ENCODE results near the gene IGIP.

Gene IGIP

DNA sequence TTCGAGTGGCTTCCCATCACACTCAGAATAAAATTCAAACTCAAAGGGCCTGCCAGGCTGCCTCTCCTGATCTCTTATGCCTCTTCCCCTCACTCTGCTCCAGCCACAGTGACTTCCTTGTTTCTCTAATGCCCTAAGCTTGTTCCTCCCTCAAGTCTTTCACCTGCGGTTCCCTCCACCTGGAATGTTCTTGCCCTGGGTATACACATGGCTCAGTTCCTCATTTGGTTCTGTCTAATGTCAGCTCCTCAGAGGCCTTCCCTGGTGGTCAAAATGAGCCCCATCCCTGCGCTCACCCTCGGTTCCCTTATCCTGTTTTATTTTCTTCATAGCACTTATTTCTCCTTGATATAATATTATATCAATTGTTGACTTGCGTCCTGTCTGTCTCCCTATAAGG is 36.5 kb downstream of the IGIP start:
- TF ChIP-seq, protein P1, sequence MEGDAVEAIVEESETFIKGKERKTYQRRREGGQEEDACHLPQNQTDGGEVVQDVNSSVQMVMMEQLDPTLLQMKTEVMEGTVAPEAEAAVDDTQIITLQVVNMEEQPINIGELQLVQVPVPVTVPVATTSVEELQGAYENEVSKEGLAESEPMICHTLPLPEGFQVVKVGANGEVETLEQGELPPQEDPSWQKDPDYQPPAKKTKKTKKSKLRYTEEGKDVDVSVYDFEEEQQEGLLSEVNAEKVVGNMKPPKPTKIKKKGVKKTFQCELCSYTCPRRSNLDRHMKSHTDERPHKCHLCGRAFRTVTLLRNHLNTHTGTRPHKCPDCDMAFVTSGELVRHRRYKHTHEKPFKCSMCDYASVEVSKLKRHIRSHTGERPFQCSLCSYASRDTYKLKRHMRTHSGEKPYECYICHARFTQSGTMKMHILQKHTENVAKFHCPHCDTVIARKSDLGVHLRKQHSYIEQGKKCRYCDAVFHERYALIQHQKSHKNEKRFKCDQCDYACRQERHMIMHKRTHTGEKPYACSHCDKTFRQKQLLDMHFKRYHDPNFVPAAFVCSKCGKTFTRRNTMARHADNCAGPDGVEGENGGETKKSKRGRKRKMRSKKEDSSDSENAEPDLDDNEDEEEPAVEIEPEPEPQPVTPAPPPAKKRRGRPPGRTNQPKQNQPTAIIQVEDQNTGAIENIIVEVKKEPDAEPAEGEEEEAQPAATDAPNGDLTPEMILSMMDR (IDR thresholded peaks at IDR 0.05; ENCODE audit: low read depth, low read length, missing control alignments) = no peak
- no peak for DNase-seq (ENCODE audit: low read depth)
- H3K4me3 ChIP-seq (ENCODE audit: low read depth, low read length) = no peak overlapping the region

DNA sequence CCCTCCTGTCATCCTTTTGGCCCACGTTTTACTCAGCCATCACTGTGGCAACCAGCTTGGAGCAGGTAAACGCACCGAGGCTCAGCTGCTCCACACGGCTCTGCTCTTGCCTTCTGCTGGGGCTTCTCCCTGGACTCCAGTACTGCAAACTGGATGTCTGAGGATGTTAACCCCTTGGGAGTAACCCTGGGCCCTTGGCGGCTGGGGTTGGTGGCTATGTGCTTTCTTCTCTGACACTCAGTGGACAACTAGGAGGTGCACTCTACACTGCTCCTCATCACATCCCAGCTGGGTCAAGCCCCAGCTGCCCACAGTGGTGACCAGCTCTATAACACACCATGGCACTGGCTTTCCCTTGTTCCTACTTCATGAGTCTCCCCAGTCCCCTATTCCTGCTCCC is 37.0 kb downstream of the IGIP start:
- DNase-seq (ENCODE audit: low read depth) = no peak
- TF ChIP-seq, protein P1 (IDR thresholded peaks at IDR 0.05; ENCODE audit: low read depth, low read length, missing control alignments) = no peak
- no peak overlapping the region for H3K4me3 ChIP-seq (ENCODE audit: low read depth, low read length)

DNA sequence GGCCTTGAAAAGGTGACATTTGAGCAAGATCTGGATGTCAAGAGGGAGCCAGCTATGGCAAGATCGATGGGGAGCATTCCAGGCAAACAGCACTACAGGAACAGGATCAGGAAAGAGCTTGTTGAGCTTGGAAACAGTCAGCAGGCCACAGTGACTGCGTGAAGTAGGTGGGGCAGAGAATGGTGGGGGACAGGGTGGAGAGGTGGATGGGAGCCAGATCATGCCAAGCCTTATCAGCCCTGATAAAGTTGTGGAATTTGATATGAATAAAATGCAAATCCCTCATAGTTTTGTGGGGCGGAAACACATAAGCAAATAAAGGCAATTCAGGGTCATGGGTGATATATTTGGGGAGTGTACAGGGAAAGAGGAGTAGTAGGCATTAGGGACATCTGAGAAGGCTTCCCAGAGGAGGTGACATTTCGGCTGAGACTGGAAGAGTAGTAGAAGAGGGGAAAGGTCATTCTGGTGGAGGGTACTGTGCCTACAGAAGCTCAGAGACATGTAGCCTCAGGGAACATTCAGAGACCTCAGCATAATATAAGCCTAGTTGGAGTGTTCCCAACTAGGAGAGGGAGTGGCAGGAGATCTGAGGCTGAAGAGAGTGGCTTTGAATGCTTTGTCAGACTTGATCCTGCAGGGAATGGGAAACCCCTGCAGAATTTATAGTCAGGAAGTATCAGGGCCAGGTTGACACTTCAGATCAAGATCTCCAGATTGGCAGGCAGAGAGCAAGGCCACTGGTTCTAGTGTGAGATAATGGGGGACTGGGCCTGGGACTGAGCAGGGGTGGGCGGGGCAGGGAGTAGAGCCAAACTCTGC is 39.6 kb downstream of the IGIP start:
- TF ChIP-seq, protein P1 (IDR thresholded peaks at IDR 0.05; ENCODE audit: low read depth, low read length, missing control alignments) = no peak
- no peak overlapping the region for H3K4me3 ChIP-seq (ENCODE audit: low read depth, low read length)
- DNase-seq (ENCODE audit: low read depth) = no peak

DNA sequence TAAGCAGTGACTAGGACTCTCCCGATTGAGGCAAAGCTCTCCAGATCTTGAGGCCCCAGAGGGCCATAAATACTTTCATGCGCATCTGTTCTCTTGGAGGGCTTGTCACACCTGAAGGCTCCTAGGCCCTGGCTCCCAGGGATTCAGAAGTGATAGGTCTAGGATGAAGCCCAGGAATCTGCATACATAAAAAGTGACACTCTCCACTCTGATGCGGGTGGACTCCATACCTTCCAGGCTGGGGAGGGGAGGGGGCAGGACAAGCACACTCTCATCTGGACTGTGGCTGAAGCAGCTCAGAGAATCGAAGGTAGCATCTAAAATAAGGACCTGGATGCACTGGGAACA is 40.2 kb downstream of the IGIP start:
- H3K4me3 ChIP-seq (ENCODE audit: low read depth, low read length) = no peak overlapping the region
- DNase-seq (ENCODE audit: low read depth) = no peak
- TF ChIP-seq, protein P1 (IDR thresholded peaks at IDR 0.05; ENCODE audit: low read depth, low read length, missing control alignments) = no peak

- TF ChIP-seq, protein P1 (IDR thresholded peaks at IDR 0.05; ENCODE audit: low read depth, low read length, missing control alignments) = no peak
- no peak overlapping the region for H3K4me3 ChIP-seq (ENCODE audit: low read depth, low read length)
- DNase-seq (ENCODE audit: low read depth) = no peak
Measured at GRCh38 chr5:140166911-140167310, 41.2 kb downstream of the IGIP start.

- H3K4me3 ChIP-seq (ENCODE audit: low read depth, low read length) = no peak overlapping the region
- DNase-seq (ENCODE audit: low read depth) = no peak
- TF ChIP-seq, protein P1 (IDR thresholded peaks at IDR 0.05; ENCODE audit: low read depth, low read length, missing control alignments) = no peak
Measured at GRCh38 chr5:140168371-140168770, 42.6 kb downstream of the IGIP start.

GRCh38 chr5:140169410-140169809 is 43.7 kb downstream of the IGIP start:
- no peak for DNase-seq (ENCODE audit: low read depth)
- TF ChIP-seq, protein P1 (IDR thresholded peaks at IDR 0.05; ENCODE audit: low read depth, low read length, missing control alignments) = peak; percentile 5
- H3K4me3 ChIP-seq (ENCODE audit: low read depth, low read length) = no peak overlapping the region

Data from GM12864 (cell line).